Stimulated activated naive CD4-positive, alpha-beta T cell (primary cell): ENCODE measurements around the gene ADCK2.
"Not testable (repeated sequence)": the region's sequence is repeated elsewhere in the genome, so short reads cannot be mapped to it uniquely, and the experiment has no call there.

Experiments used
- DNase-seq, 6 experiments: peaks; one replicate each; lab custom pipeline; 2025; lab: John Stamatoyannopoulos, UW

Gene ADCK2

GRCh38 chr7:140693849-140694248 lies 21.1 kb downstream of the ADCK2 start:
- not testable (repeated sequence) for DNase-seq

DNA sequence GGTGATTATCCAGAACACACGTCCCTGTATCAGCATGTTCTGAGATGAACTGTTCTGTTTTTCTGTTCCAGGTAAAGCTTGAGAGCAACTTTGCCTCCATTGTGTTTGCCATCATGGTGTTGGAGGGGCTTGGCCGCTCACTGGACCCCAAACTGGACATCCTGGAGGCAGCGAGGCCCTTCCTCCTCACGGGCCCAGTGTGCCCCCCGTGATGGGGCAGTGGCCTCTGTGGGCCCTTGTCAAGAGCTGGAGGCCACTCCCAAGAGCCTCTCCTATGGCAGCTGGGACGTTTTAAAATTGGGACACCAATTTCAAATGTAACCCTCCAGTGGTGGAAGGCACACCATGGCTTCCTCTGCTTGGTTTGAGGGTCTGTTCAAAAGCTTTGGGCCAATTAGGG lies 21.8 kb downstream of the ADCK2 start:
- DNase-seq, result no peak

GRCh38 chr7:140695381-140695780 lies 22.6 kb downstream of the ADCK2 start:
- no peak for DNase-seq

DNA sequence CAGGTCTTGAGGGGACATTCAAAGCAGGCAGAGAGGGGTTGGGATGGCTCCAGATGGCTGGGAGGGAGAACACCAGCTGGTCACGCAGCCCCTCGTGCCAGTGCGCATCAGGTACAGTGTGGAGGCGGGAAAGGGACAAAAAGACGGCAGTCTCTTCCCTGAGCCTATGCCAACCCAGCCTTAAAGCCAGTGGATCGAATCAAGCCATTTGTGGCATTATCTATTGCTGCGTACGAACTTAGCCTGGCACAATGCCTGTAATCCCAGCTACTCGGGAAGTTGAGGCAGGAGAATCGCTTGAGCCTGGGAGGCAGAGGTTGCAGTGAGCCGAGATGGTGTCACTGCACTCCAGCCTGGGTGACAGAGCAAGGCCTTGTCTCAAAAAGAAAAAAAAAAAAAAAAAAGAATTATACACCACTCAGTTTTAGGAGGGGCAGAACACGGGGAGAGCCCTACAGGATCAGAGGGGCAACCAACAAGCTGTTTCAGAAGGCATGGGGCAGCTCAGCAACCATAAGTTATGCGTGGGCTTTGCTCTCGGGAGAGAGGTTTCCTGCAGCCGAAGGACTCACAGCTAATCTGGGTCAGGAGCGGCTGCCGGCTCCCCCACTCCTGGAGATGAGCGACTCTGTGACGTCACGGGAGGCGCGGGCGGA lies 23.4 kb downstream of the ADCK2 start:
- peak in 2 of 6 experiments; percentile 86 to 92 for DNase-seq

- peak; percentile 62 to 93 (median 88) for DNase-seq
Measured at GRCh38 chr7:140696680-140697446, 24.1 kb downstream of the ADCK2 start, which contains the start of gene NDUFB2. Gene NDUFB2, plus strand, starts transcription at chr7:140696708. Its CDS starts 37 bp downstream, at chr7:140696745.

GRCh38 chr7:140697447-140698143 lies 24.9 kb downstream of the ADCK2 start:
- no peak for DNase-seq

- no peak for DNase-seq
Measured at GRCh38 chr7:140698477-140698876, 25.7 kb downstream of the ADCK2 start.

DNA sequence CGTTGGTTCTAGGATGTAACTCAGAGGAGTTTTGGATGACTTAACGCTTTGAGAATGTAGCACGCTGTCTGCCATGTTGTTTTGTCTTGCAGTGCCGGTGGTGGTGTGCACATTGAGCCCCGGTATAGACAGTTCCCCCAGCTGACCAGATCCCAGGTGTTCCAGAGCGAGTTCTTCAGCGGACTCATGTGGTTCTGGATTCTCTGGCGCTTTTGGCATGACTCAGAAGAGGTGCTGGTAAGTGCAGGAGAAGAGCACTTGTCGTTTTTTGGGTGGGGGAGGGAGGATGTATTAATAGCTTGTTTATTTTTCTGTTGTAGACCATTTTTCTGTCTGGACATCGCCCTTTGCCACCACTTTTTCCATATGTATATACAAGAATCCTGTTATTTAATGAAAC lies 30.0 kb downstream of the ADCK2 start:
- DNase-seq, result no peak

GRCh38 chr7:140704205-140704604 lies 31.5 kb downstream of the ADCK2 start:
- no peak for DNase-seq

- DNase-seq, result no peak
Measured at GRCh38 chr7:140707132-140707531, 34.4 kb downstream of the ADCK2 start.

DNA sequence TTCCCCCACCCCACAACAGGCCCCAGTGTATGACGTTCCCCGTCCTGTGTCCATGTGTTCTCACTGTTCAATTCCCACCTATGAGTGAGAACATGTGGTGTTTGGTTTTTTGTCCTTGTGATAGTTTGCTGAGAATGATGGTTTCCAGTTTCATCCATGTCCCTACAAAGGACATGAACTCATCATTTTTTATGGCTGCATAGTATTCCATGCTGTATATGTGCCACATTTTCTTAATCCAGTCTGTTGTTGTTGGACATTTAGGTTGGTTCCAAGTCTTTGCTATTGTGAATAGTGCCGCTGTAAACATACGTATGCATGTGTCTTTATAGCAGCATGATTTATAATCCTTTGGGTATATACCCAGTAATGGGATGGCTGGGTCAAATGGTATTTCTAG lies 36.0 kb downstream of the ADCK2 start:
- DNase-seq, result not testable (repeated sequence)

DNA sequence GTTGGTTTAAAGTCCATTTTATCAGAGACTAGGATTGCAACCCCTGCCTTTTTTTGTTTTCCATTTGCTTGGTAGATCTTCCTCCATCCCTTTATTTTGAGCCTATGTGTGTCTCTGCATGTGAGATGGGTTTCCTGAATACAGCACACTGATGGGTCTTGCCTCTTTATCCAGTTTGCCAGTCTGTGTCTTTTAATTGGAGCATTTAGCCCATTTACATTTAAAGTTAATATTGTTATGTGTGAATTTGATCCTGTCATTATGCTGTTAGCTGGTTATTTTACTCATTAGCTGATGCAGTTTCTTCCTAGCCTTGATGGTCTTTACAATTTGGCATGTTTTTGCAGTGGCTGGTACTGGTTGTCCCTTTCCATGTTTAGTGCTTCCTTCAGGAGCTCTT lies 39.6 kb downstream of the ADCK2 start:
- DNase-seq, result not testable (repeated sequence)

- DNase-seq, result no peak
Measured at GRCh38 chr7:140714331-140715040, 41.7 kb downstream of the ADCK2 start.

DNA sequence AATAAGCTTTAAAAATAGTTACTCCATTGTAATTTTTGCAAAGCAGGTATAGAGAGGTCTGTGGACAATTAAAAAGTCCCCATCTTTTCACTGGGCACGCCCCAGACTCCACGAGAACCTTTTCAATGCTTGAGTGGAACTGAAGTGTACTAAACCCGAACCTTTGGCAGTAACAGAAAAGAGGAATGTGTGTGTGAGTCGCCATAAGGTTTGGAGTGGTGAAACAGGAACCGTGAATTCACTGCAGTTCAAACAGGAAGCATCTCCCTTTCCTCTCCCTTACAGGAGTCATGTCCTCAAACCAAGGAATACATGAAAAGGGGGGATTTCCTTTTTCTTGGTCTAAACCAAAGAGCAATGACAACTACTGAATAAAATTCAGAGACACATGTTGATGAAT lies 47.0 kb downstream of the ADCK2 start:
- DNase-seq, result no peak

DNA sequence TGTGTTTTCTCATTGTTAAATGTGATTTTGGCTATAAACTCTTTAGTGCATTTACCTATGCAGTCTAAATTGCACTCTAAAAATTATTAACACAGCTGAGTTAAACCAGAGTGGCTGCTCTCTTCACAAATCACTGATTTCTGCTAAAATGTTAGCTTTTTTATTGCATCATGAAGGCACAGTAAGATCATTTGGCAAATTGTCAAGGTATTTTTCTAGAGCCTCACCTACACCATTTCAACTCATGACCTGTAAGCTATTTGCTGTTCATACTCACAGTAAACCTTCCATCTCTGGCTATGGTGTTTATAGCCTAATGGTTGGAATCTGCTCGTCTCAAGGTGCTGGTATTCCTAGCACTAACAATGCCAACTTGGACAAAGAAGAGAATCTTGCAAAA lies 49.5 kb downstream of the ADCK2 start:
- DNase-seq, result no peak

- DNase-seq, result peak in 5 of 6 experiments; percentile 18 to 73 (median 60)
Measured at GRCh38 chr7:140723006-140723405, 50.3 kb downstream of the ADCK2 start.

- no peak for DNase-seq
Measured at GRCh38 chr7:140723574-140723973, 50.8 kb downstream of the ADCK2 start.

GRCh38 chr7:140724706-140725105 lies 52.0 kb downstream of the ADCK2 start:
- DNase-seq, result no peak

DNA sequence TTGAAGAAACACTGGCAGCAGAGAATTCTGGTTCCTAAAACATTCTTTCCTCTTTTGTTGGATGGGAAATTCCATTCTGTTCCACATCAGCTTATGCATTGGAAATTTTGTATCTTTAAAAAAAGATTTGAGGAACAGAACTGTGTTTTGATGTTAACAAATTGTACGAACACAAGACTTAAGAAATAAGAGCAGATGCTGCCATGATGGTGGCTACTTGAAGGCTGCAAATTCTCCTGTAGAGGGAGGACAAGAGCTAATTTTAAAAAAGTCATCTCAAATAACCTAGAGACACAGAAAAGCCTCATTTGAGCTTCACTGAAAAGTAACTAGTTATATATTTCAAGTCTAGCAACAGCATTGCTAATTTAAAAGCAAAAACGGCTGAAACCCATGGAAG lies 53.5 kb downstream of the ADCK2 start:
- peak in 3 of 6 experiments; percentile 4 to 8 (median 7) for DNase-seq

DNA sequence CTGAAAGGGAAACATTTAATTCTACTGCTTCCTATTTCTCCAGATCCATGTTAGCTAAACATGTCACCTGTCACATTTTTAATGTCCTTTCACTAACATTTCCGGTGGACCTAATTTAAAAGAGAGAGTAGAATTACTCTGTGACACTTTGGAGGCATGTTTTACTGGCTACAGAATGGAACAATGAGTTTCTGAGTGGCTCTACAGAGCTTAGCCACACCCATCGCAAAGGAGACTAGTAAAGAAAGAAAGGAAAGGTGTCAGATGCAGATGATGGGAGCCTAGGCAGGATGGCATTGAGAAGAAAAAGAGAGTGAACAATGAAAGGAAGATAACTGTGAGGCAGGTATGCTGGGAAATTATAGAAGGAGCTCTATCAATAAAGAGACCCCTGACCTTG lies 59.7 kb downstream of the ADCK2 start:
- DNase-seq, result no peak

- no peak for DNase-seq
Measured at GRCh38 chr7:140734096-140734495, 61.4 kb downstream of the ADCK2 start.

- DNase-seq, result no peak
Measured at GRCh38 chr7:140734729-140735128, 62.0 kb downstream of the ADCK2 start.
